GM23248 (cell line): ENCODE measurements around the gene EGFR. TPM values are rescaled to one million over a fixed set of nuclear protein-coding genes. Genes with fewer than 3 reads are reported as not detected.

ENCODE experiments used
- DNase-seq: peaks from one replicate; pipeline ENCODE4 v3.0.0-alpha.2; 2015
- H2AFZ ChIP-seq: fragments of 200-600 bp; sonication (generic); 2 replicates; pipeline ENCODE4 v1.6.1; 2016; ENCODE audit warnings: antibody characterized with exemption
- H3F3A ChIP-seq: fragments of 200-600 bp; sonication (generic); 2 replicates; pipeline ENCODE4 v1.6.1; 2016; ENCODE audit warnings: mild to moderate bottlenecking, antibody characterized with exemption, mixed run types; ENCODE audit not compliant: insufficient read depth
- H3K27ac ChIP-seq: fragments of 200-600 bp; sonication (generic); 2 replicates; pipeline ENCODE4 v1.5.1; 2016; ENCODE audit warnings: mild to moderate bottlenecking
- H3K27me3 ChIP-seq: fragments of 200-600 bp; sonication (generic); replicated peaks from 2 replicates; pipeline ENCODE4 v1.6.1; 2016; ENCODE audit warnings: mild to moderate bottlenecking; ENCODE audit not compliant: insufficient read depth
- H3K36me3 ChIP-seq: fragments of 200-600 bp; sonication (generic); 2 replicates; pipeline ENCODE4 v1.6.1; 2016; ENCODE audit warnings: low read depth, mild to moderate bottlenecking
- H3K4me1 ChIP-seq: fragments of 200-600 bp; sonication (generic); 2 replicates; pipeline ENCODE4 v1.6.1; 2016; ENCODE audit warnings: mild to moderate bottlenecking; ENCODE audit not compliant: insufficient read depth
- H3K4me2 ChIP-seq: fragments of 200-600 bp; sonication (generic); one replicate; pipeline ENCODE4 v1.6.1; 2016; ENCODE audit warnings: mild to moderate bottlenecking; ENCODE audit not compliant: unreplicated experiment
- H3K4me3 ChIP-seq: fragments of 200-600 bp; sonication (generic); 2 replicates; pipeline ENCODE4 v1.5.1; 2016; ENCODE audit warnings: mild to moderate bottlenecking
- H3K79me2 ChIP-seq: fragments of 200-600 bp; sonication (generic); 2 replicates; pipeline ENCODE4 v1.6.1; 2016; ENCODE audit warnings: mild to moderate bottlenecking; ENCODE audit not compliant: insufficient read depth
- H3K9ac ChIP-seq: fragments of 200-600 bp; sonication (generic); 2 replicates; pipeline ENCODE4 v1.6.1; 2016; ENCODE audit warnings: mild to moderate bottlenecking
- H3K9me2 ChIP-seq: fragments of 200-600 bp; sonication (generic); 2 replicates; pipeline ENCODE4 v1.6.1; 2016; ENCODE audit warnings: mixed run types, mild to moderate bottlenecking, moderate library complexity; ENCODE audit not compliant: insufficient read depth
- H3K9me3 ChIP-seq: fragments of 200-600 bp; sonication (generic); one replicate; pipeline ENCODE4 v1.6.1; 2017; ENCODE audit warnings: low read depth
- H4K20me1 ChIP-seq: fragments of 200-600 bp; sonication (generic); 2 replicates; pipeline ENCODE4 v1.6.0; 2016; ENCODE audit not compliant: insufficient read depth
- EZH2 ChIP-seq: fragments of 200-600 bp; sonication (generic); IDR thresholded peaks from 2 replicates; pipeline ENCODE4 v1.6.1; 2018; ENCODE audit warnings: antibody characterized with exemption, mild to moderate bottlenecking; ENCODE audit not compliant: insufficient read depth, poor library complexity, severe bottlenecking
- EZH2phosphoT487 ChIP-seq: fragments of 200-600 bp; sonication (generic); IDR thresholded peaks from 2 replicates; pipeline ENCODE4 v1.6.1; 2018; ENCODE audit warnings: antibody characterized with exemption, moderate library complexity, mild to moderate bottlenecking, low read depth; ENCODE audit not compliant: insufficient read depth
- WGBS, 2 experiments: methylation state at CpG; one replicate each; pipeline ENCODE4 v1.1.6; 2015 to 2017; ENCODE audit warnings: low lambda C conversion rate in 2 of 2, low coverage in 1 of 2; ENCODE audit errors: missing lambda C conversion rate in 2 of 2; 5-methylcytosine and 5-hydroxymethylcytosine counted together
- in situ Hi-C: fragments of 300-500 bp; cut with MboI; formaldehyde crosslinking; loops from 2 replicates; pipeline ENCODE4 v1.15.0; 2020
- polyA plus RNA-seq: library from polyadenylated mRNA; unstranded; fragments of >200 nt; fragmentation: Nextera tagmentation; extraction: Ambion mirVana; gene quantifications from 2 replicates; pipeline ENCODE4 v1.2.1, GENCODE V29; 2016
- total RNA-seq: library from RNA; depleted of rRNA; stranded (reverse); fragments of >200 nt; shearing (Covaris generic); gene quantifications from 2 replicates; pipeline ENCODE4 v1.2.3, GENCODE V29; 2014

EGFR gene
- total and polyA plus RNA-seq, 2 experiments from 2014 or later = 48.7 to 53.5 TPM

DNA sequence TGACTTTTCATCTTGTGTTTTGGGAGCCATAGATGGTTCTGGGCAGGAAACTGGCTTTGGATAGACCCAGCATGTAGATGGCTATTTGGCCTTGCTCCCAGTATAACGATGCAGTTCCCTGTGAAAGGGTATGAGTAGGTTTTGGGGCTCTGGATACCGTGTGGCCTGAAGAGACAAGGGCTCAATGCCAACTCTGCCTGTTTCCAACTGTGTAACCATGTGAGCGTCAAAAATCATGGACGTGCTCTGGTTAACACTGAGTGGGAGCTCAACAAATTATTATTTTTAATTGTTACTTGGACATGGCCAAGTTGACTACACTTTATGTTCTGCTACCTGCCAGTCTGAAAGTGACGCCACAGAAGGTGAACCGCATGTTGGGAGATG is 41.8 kb downstream of the EGFR start:
- peak overlapping the region; percentile 85 for H3K27ac ChIP-seq
- WGBS, 2 experiments = 73 to 79% methylated on average over 6 of the region's 6 CpGs
- no peak overlapping the region for H2AFZ ChIP-seq
- no peaks in the 10 kb centered on the region for H3K27me3 ChIP-seq
- no peaks in the 10 kb centered on the region for H4K20me1 ChIP-seq
- peaks cover 89% of the 10 kb centered on the region for H3F3A ChIP-seq
- no peak for TF ChIP-seq EZH2phosphoT487
- TF ChIP-seq EZH2 = no peak
- in situ Hi-C loops = no loop called here
- no peak overlapping the region for H3K4me3 ChIP-seq
- H3K9me2 ChIP-seq = no peaks in the 10 kb centered on the region
- H3K36me3 ChIP-seq = no peaks in the 10 kb centered on the region
- H3K9ac ChIP-seq = peak overlapping the region; percentile 65; the same call in 1 of the 2 replicates
- peaks cover 74% of the 10 kb centered on the region for H3K4me1 ChIP-seq
- no peaks in the 10 kb centered on the region for H3K9me3 ChIP-seq
- peaks cover 75% of the 10 kb centered on the region for H3K79me2 ChIP-seq
- peak overlapping the region; percentile 42 for H3K4me2 ChIP-seq
- DNase-seq = no peak

DNA sequence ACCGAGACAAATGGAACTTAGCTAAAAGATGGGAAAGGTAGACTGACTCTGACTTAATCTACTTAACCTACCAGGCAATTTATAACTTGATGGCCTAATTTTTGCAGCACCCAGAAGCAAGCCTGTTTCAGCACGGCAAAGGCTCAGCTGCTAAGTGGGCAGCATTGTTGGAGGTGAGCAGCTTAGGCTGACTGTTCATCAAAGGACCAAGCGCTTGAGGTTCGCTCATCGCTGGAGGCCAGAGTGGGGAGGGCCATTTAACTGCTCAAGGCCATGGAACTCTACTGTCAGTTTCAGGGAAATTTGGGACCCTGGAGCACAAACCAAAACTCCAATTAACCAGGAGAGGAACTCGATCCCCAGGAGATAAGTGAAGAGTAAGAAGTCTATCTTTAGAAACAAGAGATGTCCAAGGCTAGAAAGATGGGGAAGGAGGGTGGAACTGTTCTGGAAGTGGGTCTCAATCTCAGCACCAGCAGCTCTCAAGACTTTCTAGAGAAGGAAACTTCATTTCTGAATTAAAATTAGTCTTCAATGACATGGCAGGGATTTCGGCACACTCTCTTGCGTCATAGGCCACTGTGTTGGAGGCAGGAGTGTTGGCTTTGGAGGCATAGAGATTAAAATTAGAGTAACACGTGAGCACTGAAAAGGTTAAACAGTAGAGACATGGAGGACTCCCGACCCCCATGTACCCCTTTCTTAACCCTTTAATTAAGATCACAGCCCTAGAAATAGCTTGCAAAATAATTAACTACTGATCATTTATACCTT is 43.1 kb downstream of the EGFR start:
- H3K9ac ChIP-seq = peak overlapping the region; percentile 65; the same call in 1 of the 2 replicates
- peaks cover 72% of the 10 kb centered on the region for H3K79me2 ChIP-seq
- no peak overlapping the region for H3K4me3 ChIP-seq
- H3K4me2 ChIP-seq = peak overlapping the region; percentile 42
- TF ChIP-seq EZH2 = no peak
- no peak for TF ChIP-seq EZH2phosphoT487
- H3K27ac ChIP-seq = peak overlapping the region; percentile 85
- peaks cover 72% of the 10 kb centered on the region for H3K4me1 ChIP-seq
- peak; percentile 48 for DNase-seq
- no peaks in the 10 kb centered on the region for H3K36me3 ChIP-seq
- peaks cover 89% of the 10 kb centered on the region for H3F3A ChIP-seq
- WGBS, 2 experiments = 86 to 88% methylated on average over 10 of the region's 10 CpGs
- no peak overlapping the region for H2AFZ ChIP-seq
- no peaks in the 10 kb centered on the region for H3K9me3 ChIP-seq
- H3K27me3 ChIP-seq = no peaks in the 10 kb centered on the region
- in situ Hi-C loops = no loop called here
- no peaks in the 10 kb centered on the region for H4K20me1 ChIP-seq
- no peaks in the 10 kb centered on the region for H3K9me2 ChIP-seq

DNA sequence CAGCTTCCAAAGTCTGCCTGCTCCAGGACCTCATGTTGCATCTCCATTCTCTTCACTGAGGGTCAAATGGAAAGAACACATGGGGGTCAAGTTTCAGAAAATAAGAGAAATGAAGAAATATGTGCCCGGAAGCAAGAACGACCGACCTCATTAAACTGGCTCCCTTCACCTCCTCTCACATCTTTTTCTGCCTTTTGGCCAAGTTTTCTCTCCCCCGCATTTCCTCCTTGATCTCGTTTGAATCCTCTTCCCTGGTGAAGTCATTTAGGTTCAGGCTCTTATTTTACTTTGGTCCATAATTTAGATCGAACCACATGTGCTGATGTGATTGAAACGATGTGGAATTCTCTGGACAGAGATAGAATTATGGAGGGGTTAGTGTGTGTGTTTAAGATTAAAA is 44.2 kb downstream of the EGFR start:
- Histone ChIP-seq H2AFZ (no peak overlapping the region), H3K9me3 (no peaks in the 10 kb centered on the region), H3K27me3 (no peaks in the 10 kb centered on the region), H3K4me1 (peaks cover 69% of the 10 kb centered on the region), H3K9ac (no peak overlapping the region), H3F3A (peaks cover 87% of the 10 kb centered on the region), H3K79me2 (peaks cover 76% of the 10 kb centered on the region), H3K27ac (peak overlapping the region; percentile 99), H3K36me3 (no peaks in the 10 kb centered on the region), H3K9me2 (no peaks in the 10 kb centered on the region), H3K4me2 (peak overlapping the region; percentile 76), H4K20me1 (no peaks in the 10 kb centered on the region), H3K4me3 (no peak overlapping the region)
- DNase-seq = no peak
- in situ Hi-C loops = no loop called here
- WGBS, 2 experiments = 83 to 86% methylated on average over 7 of the region's 7 CpGs
- TF ChIP-seq EZH2phosphoT487 (no peak), EZH2 (no peak)

DNA sequence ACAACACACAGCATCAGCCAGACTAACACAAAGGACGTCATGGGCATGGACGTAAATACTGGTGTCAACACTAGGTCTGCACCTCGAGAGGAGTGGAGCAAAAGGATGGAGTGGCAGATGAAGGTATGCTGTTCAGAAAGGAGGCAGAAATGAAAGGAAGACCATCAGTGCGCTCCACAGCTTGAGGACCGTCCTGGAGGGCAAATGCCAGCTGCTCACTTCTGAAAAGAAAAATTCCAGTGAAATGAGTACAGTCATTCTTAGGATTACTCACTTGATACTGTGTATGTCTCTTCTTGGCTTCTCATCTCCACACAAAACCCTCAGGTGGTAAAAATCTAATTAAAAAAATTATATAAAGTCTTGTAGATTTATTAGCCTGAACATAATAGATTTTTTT is 44.8 kb downstream of the EGFR start:
- no peaks in the 10 kb centered on the region for H3K27me3 ChIP-seq
- 34 to 42% methylated on average over 5 of the region's 5 CpGs for WGBS, 2 experiments
- no peaks in the 10 kb centered on the region for H3K9me3 ChIP-seq
- no peaks in the 10 kb centered on the region for H4K20me1 ChIP-seq
- peak overlapping the region; percentile 76 for H3K4me2 ChIP-seq
- H3K4me1 ChIP-seq = peaks cover 69% of the 10 kb centered on the region
- 0 out of 2 replicates have a peak overlapping the region, but pooled peaks have one; percentile 28 for H3K9ac ChIP-seq
- no peaks in the 10 kb centered on the region for H3K9me2 ChIP-seq
- H3K4me3 ChIP-seq = peak overlapping the region; percentile 16; the same call in 1 of the 2 replicates
- in situ Hi-C loops = no loop called here
- H3K27ac ChIP-seq = peak overlapping the region; percentile 99
- TF ChIP-seq EZH2phosphoT487 (no peak), EZH2 (no peak)
- no peaks in the 10 kb centered on the region for H3K36me3 ChIP-seq
- DNase-seq = peak; percentile 83
- H2AFZ ChIP-seq = no peak overlapping the region
- H3K79me2 ChIP-seq = peaks cover 76% of the 10 kb centered on the region
- H3F3A ChIP-seq = peaks cover 89% of the 10 kb centered on the region
